IMR-90 (cell line): ENCODE measurements around the gene KRTCAP2. TPM values are rescaled to one million over a fixed set of nuclear protein-coding genes. Genes with fewer than 3 reads are reported as not detected.

Experiments
- CEBPB ChIP-seq: IDR thresholded peaks from 2 replicates; pipeline ENCODE4 v1.6.1; 2012; ENCODE audit warnings: low read depth, low read length, improper control_type of control experiment
- FOS ChIP-seq: fragments of 150-350 bp; IDR thresholded peaks from 2 replicates; pipeline ENCODE4 v1.6.1; 2016; ENCODE audit warnings: low read depth, low read length
- MAZ ChIP-seq: IDR thresholded peaks from 2 replicates; pipeline ENCODE4 v1.6.1; 2012; ENCODE audit warnings: low read depth, mild to moderate bottlenecking, low read length, improper control_type of control experiment, moderate library complexity, borderline replicate concordance
- RAD21 ChIP-seq: IDR thresholded peaks from 2 replicates; pipeline ENCODE4 v1.6.1; 2012; ENCODE audit warnings: low read length, improper control_type of control experiment
- polyA plus RNA-seq, 3 experiments: library from polyadenylated mRNA; depleted of rRNA; stranded (reverse); fragments of >200 nt; gene quantifications; 2 replicates each; pipeline ENCODE4 v1.2.3, GENCODE V29; 2012; ENCODE audit warnings: low replicate concordance in 1 of 3
- total RNA-seq: library from RNA; depleted of rRNA; stranded (reverse); fragments of >200 nt; gene quantifications from 2 replicates; pipeline ENCODE4 v1.2.3, GENCODE V29; 2012
- TF ChIP-seq, protein P1 (sequence below): conservative IDR thresholded peaks from 2 replicates; pipeline ENCODE4 v1.5.1; 2012; ENCODE audit warnings: mild to moderate bottlenecking, low read depth, low read length, improper control_type of control experiment

The KRTCAP2 gene
- total and polyA plus RNA-seq, 2 of the 4 experiments (the other 2 are of a cell fraction): 76.7 to 232 TPM

DNA sequence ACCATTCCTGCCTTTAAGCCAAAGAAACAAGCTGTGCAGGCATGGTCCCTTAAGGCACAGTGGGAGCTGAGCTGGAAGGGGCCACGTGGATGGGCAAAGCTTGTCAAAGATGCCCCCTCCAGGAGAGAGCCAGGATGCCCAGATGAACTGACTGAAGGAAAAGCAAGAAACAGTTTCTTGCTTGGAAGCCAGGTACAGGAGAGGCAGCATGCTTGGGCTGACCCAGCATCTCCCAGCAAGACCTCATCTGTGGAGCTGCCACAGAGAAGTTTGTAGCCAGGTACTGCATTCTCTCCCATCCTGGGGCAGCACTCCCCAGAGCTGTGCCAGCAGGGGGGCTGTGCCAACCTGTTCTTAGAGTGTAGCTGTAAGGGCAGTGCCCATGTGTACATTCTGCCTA is 38.8 kb downstream of the KRTCAP2 start (continued):
- TF ChIP-seq, protein P1, sequence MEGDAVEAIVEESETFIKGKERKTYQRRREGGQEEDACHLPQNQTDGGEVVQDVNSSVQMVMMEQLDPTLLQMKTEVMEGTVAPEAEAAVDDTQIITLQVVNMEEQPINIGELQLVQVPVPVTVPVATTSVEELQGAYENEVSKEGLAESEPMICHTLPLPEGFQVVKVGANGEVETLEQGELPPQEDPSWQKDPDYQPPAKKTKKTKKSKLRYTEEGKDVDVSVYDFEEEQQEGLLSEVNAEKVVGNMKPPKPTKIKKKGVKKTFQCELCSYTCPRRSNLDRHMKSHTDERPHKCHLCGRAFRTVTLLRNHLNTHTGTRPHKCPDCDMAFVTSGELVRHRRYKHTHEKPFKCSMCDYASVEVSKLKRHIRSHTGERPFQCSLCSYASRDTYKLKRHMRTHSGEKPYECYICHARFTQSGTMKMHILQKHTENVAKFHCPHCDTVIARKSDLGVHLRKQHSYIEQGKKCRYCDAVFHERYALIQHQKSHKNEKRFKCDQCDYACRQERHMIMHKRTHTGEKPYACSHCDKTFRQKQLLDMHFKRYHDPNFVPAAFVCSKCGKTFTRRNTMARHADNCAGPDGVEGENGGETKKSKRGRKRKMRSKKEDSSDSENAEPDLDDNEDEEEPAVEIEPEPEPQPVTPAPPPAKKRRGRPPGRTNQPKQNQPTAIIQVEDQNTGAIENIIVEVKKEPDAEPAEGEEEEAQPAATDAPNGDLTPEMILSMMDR: no peak
- no peak for TF ChIP-seq MAZ
- no peak for TF ChIP-seq CEBPB
- no peak for TF ChIP-seq RAD21
- no peak for TF ChIP-seq FOS
